ENCODE measurements around the gene RASA2. TPM values are rescaled to one million over a fixed set of nuclear protein-coding genes. Genes with fewer than 3 reads are reported as not detected.
A peak's percentile ranks its signal among the peaks of the same experiment; 100 is the strongest.

The RASA2 gene
- total and polyA plus RNA-seq, 10 of the 15 experiments (the other 5 are each of a cell fraction or from before 2014, with no cell fraction given) = 1.9 to 9.4 (median 7.2) TPM

DNA sequence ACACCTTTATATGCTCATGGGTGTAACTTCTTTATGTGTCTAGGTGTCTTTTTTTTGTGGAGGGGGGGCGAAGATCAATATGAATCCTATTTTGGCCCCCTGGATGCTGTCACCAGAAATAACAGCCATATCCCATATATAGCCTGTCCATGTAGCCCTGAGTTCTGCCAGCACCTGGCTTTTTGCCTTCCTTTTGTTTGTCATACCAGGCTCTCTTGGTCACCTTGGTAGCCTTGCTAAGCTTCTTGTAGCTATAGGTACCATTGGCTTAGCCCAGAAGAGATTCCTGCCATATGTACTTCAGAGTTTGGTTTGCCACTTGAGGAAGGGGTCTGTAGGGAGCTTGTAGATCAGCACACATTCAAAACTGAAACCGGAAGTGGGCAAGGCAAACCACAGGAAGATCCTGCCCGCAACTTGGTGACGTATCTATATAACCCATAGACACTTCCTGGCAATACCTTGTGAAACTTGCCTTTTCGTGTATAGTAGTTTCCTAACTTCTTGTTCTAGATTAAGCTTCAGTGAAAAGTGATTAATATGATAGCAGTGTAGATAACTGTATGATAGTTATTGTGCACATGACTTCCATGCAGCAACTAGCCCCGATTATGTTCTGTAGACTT, 11.9 kb downstream of the RASA2 start (continued):
- TF ChIP-seq, protein P1, sequence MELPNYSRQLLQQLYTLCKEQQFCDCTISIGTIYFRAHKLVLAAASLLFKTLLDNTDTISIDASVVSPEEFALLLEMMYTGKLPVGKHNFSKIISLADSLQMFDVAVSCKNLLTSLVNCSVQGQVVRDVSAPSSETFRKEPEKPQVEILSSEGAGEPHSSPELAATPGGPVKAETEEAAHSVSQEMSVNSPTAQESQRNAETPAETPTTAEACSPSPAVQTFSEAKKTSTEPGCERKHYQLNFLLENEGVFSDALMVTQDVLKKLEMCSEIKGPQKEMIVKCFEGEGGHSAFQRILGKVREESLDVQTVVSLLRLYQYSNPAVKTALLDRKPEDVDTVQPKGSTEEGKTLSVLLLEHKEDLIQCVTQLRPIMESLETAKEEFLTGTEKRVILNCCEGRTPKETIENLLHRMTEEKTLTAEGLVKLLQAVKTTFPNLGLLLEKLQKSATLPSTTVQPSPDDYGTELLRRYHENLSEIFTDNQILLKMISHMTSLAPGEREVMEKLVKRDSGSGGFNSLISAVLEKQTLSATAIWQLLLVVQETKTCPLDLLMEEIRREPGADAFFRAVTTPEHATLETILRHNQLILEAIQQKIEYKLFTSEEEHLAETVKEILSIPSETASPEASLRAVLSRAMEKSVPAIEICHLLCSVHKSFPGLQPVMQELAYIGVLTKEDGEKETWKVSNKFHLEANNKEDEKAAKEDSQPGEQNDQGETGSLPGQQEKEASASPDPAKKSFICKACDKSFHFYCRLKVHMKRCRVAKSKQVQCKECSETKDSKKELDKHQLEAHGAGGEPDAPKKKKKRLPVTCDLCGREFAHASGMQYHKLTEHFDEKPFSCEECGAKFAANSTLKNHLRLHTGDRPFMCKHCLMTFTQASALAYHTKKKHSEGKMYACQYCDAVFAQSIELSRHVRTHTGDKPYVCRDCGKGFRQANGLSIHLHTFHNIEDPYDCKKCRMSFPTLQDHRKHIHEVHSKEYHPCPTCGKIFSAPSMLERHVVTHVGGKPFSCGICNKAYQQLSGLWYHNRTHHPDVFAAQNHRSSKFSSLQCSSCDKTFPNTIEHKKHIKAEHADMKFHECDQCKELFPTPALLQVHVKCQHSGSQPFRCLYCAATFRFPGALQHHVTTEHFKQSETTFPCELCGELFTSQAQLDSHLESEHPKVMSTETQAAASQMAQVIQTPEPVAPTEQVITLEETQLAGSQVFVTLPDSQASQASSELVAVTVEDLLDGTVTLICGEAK (IDR thresholded peaks at IDR 0.05; ENCODE audit: borderline replicate concordance) = peak; percentile 75
- TF ChIP-seq RBBP5 (conservative IDR thresholded peaks at IDR 0.05) = no peak
- peak; percentile 80; the same call in 1 of the 2 replicates for TF ChIP-seq EED (IDR thresholded peaks at IDR 0.05; ENCODE audit: low read depth)
- 0 out of 2 replicates have a peak, but pooled peaks have one; percentile 10 for TF ChIP-seq ZSCAN29 (IDR thresholded peaks at IDR 0.05)
- no peak for TF ChIP-seq SRF (IDR thresholded peaks at IDR 0.05; ENCODE audit: low read depth in 2 of 2, low read length in 2 of 2)
- TF ChIP-seq, protein P2, sequence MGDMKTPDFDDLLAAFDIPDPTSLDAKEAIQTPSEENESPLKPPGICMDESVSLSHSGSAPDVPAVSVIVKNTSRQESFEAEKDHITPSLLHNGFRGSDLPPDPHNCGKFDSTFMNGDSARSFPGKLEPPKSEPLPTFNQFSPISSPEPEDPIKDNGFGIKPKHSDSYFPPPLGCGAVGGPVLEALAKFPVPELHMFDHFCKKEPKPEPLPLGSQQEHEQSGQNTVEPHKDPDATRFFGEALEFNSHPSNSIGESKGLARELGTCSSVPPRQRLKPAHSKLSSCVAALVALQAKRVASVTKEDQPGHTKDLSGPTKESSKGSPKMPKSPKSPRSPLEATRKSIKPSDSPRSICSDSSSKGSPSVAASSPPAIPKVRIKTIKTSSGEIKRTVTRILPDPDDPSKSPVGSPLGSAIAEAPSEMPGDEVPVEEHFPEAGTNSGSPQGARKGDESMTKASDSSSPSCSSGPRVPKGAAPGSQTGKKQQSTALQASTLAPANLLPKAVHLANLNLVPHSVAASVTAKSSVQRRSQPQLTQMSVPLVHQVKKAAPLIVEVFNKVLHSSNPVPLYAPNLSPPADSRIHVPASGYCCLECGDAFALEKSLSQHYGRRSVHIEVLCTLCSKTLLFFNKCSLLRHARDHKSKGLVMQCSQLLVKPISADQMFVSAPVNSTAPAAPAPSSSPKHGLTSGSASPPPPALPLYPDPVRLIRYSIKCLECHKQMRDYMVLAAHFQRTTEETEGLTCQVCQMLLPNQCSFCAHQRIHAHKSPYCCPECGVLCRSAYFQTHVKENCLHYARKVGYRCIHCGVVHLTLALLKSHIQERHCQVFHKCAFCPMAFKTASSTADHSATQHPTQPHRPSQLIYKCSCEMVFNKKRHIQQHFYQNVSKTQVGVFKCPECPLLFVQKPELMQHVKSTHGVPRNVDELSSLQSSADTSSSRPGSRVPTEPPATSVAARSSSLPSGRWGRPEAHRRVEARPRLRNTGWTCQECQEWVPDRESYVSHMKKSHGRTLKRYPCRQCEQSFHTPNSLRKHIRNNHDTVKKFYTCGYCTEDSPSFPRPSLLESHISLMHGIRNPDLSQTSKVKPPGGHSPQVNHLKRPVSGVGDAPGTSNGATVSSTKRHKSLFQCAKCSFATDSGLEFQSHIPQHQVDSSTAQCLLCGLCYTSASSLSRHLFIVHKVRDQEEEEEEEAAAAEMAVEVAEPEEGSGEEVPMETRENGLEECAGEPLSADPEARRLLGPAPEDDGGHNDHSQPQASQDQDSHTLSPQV (IDR thresholded peaks at IDR 0.05) = no peak
- TF ChIP-seq, protein P3, sequence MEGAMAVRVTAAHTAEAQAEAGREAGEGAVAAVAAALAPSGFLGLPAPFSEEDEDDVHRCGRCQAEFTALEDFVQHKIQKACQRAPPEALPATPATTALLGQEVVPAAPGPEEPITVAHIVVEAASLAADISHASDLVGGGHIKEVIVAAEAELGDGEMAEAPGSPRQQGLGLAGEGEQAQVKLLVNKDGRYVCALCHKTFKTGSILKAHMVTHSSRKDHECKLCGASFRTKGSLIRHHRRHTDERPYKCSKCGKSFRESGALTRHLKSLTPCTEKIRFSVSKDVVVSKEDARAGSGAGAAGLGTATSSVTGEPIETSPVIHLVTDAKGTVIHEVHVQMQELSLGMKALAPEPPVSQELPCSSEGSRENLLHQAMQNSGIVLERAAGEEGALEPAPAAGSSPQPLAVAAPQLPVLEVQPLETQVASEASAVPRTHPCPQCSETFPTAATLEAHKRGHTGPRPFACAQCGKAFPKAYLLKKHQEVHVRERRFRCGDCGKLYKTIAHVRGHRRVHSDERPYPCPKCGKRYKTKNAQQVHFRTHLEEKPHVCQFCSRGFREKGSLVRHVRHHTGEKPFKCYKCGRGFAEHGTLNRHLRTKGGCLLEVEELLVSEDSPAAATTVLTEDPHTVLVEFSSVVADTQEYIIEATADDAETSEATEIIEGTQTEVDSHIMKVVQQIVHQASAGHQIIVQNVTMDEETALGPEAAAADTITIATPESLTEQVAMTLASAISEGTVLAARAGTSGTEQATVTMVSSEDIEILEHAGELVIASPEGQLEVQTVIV (IDR thresholded peaks at IDR 0.05; ENCODE audit: borderline replicate concordance, partially characterized antibody) = no peak
- TF ChIP-seq, protein P4, sequence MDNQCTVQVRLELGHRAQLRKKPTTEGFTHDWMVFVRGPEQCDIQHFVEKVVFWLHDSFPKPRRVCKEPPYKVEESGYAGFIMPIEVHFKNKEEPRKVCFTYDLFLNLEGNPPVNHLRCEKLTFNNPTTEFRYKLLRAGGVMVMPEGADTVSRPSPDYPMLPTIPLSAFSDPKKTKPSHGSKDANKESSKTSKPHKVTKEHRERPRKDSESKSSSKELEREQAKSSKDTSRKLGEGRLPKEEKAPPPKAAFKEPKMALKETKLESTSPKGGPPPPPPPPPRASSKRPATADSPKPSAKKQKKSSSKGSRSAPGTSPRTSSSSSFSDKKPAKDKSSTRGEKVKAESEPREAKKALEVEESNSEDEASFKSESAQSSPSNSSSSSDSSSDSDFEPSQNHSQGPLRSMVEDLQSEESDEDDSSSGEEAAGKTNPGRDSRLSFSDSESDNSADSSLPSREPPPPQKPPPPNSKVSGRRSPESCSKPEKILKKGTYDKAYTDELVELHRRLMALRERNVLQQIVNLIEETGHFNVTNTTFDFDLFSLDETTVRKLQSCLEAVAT (IDR thresholded peaks at IDR 0.05) = peak; percentile 81
- no peak for TF ChIP-seq ZNF217 (IDR thresholded peaks at IDR 0.05)
- TF ChIP-seq, protein P5, sequence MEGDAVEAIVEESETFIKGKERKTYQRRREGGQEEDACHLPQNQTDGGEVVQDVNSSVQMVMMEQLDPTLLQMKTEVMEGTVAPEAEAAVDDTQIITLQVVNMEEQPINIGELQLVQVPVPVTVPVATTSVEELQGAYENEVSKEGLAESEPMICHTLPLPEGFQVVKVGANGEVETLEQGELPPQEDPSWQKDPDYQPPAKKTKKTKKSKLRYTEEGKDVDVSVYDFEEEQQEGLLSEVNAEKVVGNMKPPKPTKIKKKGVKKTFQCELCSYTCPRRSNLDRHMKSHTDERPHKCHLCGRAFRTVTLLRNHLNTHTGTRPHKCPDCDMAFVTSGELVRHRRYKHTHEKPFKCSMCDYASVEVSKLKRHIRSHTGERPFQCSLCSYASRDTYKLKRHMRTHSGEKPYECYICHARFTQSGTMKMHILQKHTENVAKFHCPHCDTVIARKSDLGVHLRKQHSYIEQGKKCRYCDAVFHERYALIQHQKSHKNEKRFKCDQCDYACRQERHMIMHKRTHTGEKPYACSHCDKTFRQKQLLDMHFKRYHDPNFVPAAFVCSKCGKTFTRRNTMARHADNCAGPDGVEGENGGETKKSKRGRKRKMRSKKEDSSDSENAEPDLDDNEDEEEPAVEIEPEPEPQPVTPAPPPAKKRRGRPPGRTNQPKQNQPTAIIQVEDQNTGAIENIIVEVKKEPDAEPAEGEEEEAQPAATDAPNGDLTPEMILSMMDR (IDR thresholded peaks at IDR 0.05 in 2 of 3, conservative IDR thresholded peaks at IDR 0.05 in 1 of 3; ENCODE audit: control insufficient read depth in 2 of 3, extremely low read depth in 1 of 3, insufficient read depth in 1 of 3, low read depth in 3 of 3, low read length in 3 of 3) = no peak
- no peak for TF ChIP-seq NFYB (IDR thresholded peaks at IDR 0.05; ENCODE audit: insufficient read depth, low read depth, low read length)
- no peak for TF ChIP-seq KLF5 (IDR thresholded peaks at IDR 0.05; ENCODE audit: partially characterized antibody)
- TF ChIP-seq SREBF2 (IDR thresholded peaks at IDR 0.05; ENCODE audit: low read length) = no peak
- TF ChIP-seq SMARCA5 (IDR thresholded peaks at IDR 0.05) = no peak
- no peak for TF ChIP-seq MXI1 (IDR thresholded peaks at IDR 0.05; ENCODE audit: low read depth, low read length)

Data from GM12878 (cell line).